Right renal pelvis (tissue), 4 donors: ENCODE data around the gene CELF3. TPM values are rescaled to one million over a fixed set of nuclear protein-coding genes. Genes with fewer than 3 reads are reported as not detected.
"Not testable (repeated sequence)": the region's sequence is repeated elsewhere in the genome, so short reads cannot be mapped to it uniquely, and the experiment has no call there.

Experiments
- DNase-seq, 4 donors: peaks; one replicate each; pipeline ENCODE4 v3.0.0-alpha.2; 2013; ENCODE audit warnings: low read depth in 4 of 4, low spot score in 3 of 4, missing footprints in 1 of 4
- polyA plus RNA-seq, 4 donors: library from polyadenylated mRNA; unstranded; fragments of 120-200 nt; gene quantifications; one replicate each; pipeline ENCODE4 v1.2.1, GENCODE V29; 2013; ENCODE audit not compliant: insufficient read length in 4 of 4

CELF3 gene
- polyA plus RNA-seq, 4 donors, result 0.07 to 0.57 (median 0.48) TPM

DNA sequence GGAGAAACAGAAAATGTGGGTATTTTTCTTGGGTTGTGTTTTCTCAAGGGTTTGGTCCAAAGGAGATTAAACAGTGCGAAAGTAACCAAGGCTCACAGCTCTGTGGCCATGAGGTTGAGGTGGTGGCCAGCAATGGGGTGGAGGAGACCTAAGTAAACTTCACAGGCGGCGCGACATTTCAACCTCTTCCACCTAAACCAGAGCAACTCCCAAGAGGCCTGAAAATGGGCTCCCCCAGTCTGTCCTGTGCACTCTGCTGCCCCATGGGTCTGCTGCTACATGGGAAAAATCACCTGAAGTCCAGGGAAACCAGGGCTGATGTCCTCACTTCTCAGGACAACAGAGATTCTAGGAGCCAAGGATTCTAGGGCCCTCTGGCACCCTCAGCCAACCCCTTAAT is 12.4 kb downstream of the CELF3 start:
- DNase-seq, result no peak

DNA sequence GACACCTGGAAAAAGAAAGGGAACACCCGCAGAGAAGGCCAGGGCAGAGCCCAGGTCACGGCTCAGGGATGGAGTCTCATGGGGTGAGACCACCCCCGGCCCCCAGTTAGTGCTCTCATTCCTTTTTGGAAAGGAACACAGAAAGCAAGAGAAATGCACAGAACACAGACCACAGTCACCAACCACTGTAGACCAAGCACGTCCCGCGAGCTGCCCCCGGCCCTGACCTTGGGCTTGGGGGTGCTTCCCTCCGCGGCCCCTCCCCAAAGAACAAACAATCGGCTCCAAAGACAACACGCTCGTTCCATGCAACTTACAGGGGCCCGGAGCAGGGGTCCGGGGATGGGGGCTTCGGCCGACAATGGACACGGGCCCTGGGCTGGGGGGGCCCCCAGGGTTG is 12.8 kb downstream of the CELF3 start:
- DNase-seq, result no peak

DNA sequence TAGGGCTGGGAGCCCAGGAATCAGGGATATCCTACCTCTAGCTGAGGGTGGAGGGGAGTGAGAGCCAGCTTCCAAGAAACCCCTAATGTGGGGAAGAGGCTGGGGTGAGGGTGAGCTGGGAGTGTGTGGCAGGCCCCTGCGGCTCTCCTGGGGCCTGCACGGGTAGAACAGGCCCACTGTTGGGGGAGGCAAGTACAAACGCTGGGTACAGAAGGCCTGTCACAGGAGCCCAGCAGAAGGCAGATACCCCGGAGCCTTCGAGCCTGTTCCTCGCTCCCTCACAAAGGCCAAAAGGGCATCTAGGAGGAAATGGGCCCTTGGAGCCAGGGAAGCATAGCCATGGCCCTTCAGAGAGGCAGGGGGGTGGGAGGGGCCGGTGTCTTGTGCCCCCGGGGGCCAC is 13.7 kb downstream of the CELF3 start:
- no peak for DNase-seq

DNA sequence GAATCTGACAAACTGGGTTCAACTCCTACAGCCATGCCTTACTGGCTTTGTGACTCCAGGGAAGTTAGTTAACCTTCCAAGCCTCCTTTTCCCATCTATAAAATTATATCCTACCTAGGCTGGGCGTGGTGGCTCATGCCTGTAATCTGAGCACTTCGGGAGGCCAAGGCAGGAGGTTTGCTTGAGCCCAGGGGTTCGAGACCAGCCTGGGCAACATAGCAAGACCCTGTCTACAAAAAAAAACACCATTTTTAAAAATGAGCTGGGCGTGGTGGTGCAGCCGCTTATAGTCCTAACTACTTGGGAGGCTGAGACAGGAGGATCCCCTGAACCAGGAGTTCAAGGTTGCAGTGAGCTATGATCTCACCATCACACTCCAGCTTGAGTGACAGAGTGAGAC is 15.1 kb downstream of the CELF3 start:
- no peak for DNase-seq

DNA sequence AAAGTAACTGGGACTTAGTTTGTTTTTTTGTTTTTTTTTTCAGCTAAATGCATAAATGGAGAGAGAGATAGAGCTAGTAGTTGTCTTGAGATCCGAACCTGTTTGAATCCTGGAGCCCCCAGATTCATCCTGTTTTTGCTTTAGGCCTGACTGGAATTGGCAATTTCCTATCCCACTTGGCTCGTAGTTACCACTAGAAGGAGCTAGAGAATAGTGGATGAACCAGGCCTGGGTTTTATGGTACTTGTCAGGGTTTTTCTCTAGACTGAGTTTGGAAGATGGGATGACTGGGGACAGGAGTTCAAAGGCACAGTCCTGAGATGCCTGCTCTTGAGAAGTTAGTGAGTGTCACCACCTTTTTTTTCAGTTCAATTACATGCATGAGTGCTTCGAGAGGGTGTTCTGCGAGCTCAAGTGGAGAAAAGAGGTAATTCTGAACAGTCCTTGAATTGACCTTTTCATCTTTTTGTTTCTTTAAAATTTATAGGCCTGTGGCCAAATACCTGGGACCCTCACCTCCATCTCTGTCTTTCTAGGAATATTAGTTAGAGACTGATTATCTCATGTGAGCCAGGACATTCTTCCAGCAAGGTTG is 23.4 kb downstream of the CELF3 start:
- peak in 1 of 4 donors; percentile 19 for DNase-seq

DNA sequence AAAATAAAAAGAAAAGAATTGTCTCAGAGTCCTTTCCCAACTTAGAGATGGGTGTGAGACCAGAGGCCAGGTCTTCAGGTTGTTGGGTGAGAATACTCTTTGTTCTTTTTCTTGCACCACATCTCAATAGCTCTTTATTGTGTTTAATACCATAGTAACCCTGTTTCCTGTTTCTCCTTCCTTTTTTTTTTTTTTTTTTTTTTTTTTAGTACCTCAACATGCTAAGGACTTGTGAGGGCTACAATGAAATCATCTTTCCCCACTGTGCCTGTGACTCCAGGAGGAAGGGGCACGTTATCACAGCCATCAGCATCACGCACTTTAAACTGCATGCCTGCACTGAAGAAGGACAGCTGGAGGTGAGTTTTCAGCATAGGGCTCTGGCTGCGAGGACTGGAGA is 24.4 kb downstream of the CELF3 start:
- DNase-seq, result no peak

DNA sequence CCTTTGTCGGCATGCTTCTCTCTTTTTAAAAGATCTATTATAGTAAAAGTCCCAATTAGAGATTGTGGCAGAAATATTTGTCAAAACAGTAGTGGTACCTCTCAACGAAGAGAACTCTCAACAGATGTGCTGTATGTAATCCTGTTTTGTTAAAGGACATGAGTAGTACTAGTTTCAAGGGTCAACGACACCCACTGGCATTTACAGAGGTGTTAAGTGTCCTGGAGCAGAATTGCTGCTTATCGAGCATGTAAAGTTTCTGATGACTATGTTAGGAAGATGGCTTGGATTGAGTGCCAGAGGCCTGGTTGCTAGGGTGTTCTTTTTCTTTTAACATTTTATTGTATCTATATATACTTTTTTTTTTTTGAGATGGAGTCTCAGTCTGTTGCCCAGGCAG is 27.1 kb downstream of the CELF3 start:
- DNase-seq, result no peak

DNA sequence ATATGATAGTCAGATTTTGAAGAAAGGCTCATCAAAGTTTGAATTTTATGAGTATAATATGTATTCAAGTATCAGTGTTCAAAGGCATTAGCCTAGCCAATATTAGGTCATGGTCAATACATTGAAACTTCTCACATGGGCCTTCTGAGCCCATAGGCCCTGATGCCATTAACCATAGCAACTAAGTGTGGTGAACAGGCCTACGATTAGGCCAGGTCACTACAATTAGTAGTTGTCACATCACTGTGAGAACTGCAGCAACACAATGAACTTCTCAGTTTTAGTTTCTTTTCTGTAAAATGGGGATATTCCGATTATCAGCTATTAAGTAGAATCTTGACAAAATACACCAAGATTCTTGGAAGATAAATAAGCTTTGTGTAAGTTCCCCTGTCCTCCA is 30.0 kb downstream of the CELF3 start:
- no peak for DNase-seq

DNA sequence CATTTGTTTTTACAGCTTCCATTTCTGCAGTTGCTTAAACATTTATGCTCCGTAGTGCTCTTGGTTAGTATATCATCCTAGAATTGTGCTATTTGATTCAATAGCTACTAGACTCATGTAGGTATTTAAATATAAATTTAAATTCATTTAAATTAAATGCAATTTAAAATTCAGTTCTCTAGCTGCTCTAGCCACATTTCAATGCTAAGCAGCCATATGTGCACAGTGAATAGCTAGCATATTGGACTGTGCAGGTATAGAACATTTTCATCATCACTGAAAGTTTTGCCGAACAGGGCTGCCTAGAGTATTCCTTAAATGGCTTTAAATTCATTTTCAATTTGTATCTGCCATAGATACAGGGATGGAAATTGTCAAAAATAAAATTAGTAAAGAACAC is 32.5 kb downstream of the CELF3 start:
- DNase-seq, result no peak

DNA sequence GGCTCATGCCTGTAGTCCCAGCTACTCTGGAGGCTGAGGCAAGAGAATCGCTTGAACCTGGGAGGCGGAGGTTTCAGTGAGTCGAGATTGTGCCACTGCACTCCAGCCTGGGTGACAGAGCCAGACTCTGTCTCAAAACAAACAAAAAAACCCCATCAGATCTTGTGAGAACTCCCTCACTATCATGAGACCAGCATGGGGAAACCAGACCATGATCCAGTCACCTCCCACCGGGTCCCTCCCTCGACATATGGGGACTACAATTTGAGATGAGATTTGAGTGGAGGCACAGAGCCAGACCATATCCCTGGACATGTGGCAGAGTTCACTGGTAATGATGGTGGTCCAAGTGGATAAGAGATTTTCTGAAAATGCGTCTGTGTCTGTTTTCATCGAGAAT is 33.7 kb downstream of the CELF3 start:
- not testable (repeated sequence) for DNase-seq

DNA sequence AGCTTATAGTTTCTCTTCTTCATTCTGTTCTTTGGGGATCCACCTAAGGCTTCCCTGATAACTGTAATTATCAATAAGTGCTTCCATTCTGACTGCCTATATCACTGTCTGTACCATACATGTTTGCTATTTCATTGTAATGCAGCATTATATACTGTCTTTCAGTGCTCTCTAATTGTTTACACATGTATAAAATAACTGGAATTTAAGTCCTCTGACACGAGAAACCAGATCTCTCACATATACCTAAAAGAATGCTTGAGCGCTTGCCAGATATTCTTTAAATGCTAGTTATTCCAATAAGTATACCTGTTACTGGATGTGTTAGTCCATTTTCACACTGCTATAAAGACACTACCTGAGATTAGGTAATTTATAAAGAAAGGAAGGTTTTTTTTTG is 34.7 kb downstream of the CELF3 start:
- no peak for DNase-seq

DNA sequence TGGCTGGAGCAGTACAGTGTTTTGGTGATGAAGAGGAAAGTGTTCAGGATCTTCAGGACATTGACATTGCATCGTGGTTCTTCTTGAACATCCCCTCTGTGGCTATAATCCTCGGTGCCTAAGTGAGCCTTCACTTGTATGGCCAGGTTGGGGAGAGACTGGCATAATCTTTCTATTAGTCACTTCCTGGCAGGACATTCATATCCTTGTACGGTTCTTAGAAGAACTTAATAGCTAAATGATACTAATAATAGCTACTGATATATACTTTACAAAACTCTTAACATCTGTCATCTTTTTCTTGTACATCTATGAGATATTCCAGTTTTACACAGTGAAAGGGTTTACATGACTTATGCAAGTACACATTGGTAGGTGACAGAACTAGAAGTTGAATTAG is 35.8 kb downstream of the CELF3 start:
- no peak for DNase-seq

DNA sequence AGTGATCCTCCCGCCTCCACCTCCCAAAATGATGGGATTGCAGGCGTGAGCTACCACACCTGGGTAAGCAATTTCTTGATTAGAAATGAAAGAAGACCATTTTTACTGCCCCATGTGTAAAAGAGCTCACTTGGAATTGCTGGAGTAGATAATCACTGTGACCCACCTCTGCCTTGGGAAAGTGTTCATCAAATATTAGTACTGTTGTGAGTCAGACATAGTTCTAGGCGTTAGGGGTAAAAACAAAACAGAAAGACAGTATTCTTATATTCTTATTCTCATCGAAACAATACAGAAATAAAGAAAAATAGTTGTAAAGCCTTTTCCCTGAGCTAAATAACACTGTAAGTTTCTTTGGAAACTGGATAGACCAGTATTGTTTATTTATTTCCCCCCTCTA is 36.2 kb downstream of the CELF3 start:
- DNase-seq, result no peak

DNA sequence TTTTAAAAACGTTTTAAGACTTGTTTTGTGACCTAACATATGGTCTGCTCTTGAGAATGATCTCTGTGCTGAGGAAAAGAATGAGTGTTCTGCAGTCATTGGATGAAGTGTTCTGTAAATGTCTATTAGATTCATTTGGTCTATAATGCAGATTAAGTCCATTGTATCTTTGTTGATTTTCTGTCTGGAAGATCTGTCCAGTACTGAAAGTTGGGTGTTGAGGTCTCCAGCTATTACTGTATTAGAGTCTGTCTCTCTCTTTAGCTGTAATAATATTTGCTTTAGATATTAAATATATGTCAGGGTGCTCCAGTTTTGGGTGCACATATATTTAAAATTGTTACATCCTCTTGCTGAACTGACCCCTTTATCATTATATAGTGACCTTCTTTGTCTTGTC is 43.2 kb downstream of the CELF3 start:
- no peak for DNase-seq

DNA sequence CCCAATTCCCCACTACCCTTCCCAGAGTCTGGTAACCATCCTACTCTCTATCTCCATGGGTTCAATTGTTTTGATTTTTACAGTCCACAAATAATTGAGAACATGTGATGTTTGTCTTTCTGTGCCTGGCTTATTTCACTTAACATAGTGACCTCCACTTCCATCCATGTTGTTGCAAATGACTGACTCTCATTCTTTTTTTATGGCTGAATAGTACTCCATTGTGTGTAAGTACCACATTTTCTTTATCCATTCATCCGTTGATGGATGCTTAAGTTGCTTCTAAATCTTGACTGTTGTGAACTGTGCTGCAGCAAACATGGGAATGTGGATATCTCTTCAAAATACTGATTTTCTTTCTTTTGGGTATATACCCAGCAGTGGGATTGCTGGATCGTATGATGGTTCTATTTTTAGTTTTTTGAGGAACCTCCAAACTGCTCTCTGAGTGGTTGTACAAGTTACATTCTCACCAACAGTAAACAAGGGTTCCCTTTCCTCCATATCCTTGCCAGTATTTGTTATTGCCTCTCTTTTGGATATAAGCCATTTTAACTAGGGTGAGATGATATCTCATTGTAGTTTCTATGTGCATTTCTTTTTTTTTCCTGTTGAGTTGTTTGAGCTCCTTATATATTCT is 46.4 kb downstream of the CELF3 start:
- not testable (repeated sequence) for DNase-seq

DNA sequence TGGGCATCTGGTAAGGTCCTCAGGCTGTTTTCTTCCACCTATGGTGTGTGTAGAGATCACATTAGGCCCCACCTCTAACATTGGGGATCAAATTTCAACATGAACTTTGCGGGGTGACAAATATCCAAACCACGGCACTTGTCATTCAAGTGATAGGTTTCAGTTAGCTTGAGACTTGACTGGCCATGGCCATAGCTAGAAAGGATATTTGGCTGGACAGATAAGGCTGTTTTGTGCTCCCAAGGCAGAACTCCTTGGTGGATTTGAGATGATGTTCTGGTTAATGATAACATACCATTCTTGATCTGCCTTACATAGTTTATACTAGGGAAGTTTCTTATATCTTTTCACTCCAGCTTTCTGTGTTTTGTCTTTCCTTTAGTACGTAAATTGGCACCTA is 48.5 kb downstream of the CELF3 start:
- no peak for DNase-seq

DNA sequence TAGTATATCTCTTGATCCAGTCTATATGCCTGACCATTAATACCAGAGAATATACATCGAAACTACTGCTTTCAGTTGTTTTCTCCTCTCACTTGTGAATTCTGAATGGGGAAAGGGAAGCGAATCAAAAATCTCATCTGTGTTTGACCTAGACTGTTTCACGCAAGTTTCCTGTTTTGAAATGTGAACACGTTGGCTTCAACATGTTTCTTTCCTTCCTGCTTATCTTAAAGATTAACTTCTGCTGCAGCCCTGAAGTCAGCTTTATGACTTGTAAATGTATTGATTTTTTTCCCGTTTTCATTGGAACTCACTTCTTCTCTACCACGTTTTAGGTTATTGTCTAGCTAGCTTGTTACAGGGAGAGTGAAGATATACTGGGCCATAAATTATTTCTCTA is 54.9 kb downstream of the CELF3 start:
- no peak for DNase-seq

DNA sequence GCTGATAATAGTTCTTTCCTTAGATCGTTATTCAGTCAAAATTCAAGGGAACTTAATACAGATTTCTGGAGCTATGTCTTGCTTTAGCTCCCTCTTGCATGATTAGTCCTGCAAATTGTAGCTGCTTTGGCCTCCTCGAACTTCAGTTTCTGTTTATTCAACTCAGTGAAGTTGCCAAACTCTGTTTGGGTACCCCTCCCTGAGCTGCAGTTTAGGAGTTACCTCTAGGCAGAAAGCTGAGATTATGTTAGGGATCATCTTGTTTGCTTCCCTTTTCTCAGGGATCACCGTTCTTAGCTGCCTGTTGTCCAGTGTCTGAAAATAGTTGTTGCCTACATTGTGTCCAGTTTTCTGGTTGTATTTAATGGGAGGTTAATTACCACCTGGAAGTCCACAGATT is 61.2 kb downstream of the CELF3 start:
- no peak for DNase-seq

DNA sequence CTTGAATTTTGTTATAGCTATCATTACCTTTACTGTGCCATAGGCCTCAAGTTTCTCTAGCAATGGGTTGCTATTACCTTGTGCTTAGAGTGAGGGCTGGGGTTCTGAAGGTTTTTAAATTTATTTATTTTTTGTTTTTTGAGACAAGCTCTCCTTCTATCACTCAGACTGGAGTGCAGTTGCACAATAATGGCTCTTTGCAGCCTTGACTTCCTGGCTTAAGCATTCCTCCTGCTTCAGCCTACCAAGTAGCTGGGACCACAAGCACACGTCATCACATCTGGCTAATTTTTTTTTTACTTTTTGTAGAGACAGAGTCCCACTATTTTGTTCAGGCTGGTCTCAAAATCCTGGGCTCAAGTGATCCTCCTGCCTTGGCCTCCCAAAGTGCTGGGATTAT is 63.2 kb downstream of the CELF3 start:
- no peak for DNase-seq
